ENCODE data around the gene PHF19. TPM values are rescaled to one million over a fixed set of nuclear protein-coding genes. Genes with fewer than 3 reads are reported as not detected.

The PHF19 gene
- total RNA-seq, 2 donors from 2014 or later: 236 to 258 TPM

DNA sequence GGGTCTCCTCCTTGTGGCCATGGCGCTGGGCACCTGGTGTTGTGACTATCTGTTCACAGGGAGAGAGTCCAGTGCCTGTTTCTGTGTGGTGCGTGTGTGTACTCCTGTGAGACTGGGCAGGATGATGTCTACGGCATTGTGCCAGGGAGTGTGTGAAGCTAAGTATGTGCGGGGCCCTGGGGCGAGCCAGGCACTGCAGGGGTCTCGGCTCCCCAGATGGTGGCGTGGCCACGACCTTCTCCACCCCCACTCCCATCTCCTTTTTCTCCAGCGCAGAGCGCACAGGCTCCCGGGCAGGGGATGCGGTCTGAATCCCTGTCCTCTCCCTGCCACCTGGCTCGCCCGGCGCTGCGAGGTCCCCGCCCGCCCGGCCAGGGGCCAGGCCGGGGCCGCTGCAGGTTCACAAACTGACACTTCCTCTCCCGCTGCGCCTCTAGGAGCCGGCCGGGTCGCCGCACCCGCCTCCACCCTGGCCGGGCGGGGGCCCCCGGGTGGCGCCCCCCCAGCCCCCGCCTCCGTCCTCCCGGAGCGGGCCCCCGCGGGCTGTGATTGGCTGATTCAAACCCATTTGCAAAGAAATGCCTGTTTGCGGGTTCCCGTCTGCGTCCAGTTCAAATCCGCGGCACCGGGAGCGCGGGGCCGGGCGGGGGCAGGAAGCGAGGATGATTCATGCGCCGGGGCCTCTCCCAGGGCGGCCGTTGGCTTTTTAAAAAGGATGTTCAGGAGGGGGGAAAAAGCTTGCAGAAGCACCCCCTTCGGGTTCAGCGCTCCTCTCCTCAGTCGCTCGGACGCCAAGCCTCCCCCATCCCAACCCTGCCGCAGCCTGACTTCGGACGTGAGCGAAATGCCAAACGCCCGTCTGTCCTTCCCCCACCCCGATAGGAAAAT is 790 bp downstream of the PHF19 start:
- Mint-ChIP-seq H3K36me3 (ENCODE audit: low read depth) (peaks cover 72% of the 10 kb centered on the region), H3K4me1 (peaks cover 54% of the 10 kb centered on the region)

DNA sequence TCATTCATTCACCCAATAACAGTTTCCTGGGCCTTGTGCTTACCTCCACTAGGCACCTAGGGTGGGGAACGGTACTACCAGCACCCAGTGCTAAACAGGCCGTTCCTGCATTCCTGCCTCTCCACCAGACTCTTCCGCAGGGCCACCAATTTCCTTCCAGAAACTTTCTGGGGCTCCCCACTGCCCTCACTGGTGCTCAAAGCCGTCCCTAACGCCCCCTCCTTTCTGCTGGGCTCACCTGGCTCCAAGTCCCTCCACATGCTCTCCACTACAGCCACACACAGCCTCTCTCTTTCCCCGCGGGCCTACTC is 1.4 kb downstream of the PHF19 start:
- Mint-ChIP-seq H3K27me3 (no peaks in the 10 kb centered on the region), H3K27ac (peak overlapping the region; percentile 82), H3K36me3 (ENCODE audit: low read depth) (peaks cover 78% of the 10 kb centered on the region), H3K9me3 (no peaks in the 10 kb centered on the region), H3K4me1 (peaks cover 54% of the 10 kb centered on the region), H3K4me3 (peak overlapping the region; percentile 90)
- ATAC-seq (replicated peaks): no peak

More for the DNA sequence above, 790 bp downstream of the PHF19 start:
- no peaks in the 10 kb centered on the region for H3K27me3 Mint-ChIP-seq
- peak overlapping the region; percentile 90 for H3K4me3 Mint-ChIP-seq
- ATAC-seq (replicated peaks): peak; percentile 64
- no peaks in the 10 kb centered on the region for H3K9me3 Mint-ChIP-seq
- peak overlapping the region; percentile 82 for H3K27ac Mint-ChIP-seq

DNA sequence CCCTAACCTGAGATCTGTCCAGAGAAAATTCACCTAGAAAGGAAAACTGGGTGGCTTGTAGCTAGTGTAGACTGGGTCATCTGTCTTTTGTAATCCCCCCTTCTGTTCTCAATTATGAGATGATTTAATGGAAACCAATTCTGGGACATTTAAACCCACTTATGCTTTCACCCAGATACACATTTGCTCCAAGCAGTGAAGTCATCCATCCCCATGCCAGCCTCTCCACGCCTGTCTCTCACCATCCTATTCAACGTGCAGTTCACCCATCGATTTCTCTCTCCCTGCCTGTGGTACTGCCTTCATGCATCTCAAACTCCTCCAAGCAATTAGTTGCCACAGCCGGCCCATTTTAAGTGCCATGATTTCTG is 1.8 kb downstream of the PHF19 start:
- Mint-ChIP-seq H3K9me3 (no peaks in the 10 kb centered on the region), H3K27ac (peak overlapping the region; percentile 82), H3K4me3 (peak overlapping the region; percentile 90), H3K4me1 (peaks cover 54% of the 10 kb centered on the region), H3K36me3 (ENCODE audit: low read depth) (peaks cover 82% of the 10 kb centered on the region), H3K27me3 (no peaks in the 10 kb centered on the region)
- no peak for ATAC-seq (replicated peaks)

GRCh38 chr9:120874226-120875194 is 2.5 kb downstream of the PHF19 start:
- ATAC-seq (replicated peaks): no peak
- H3K36me3 Mint-ChIP-seq (ENCODE audit: low read depth): peaks cover 89% of the 10 kb centered on the region
- no peaks in the 10 kb centered on the region for H3K9me3 Mint-ChIP-seq
- H3K4me3 Mint-ChIP-seq: peak overlapping the region; percentile 90
- H3K27me3 Mint-ChIP-seq: no peaks in the 10 kb centered on the region
- peaks cover 48% of the 10 kb centered on the region for H3K4me1 Mint-ChIP-seq
- peak overlapping the region; percentile 82 for H3K27ac Mint-ChIP-seq

DNA sequence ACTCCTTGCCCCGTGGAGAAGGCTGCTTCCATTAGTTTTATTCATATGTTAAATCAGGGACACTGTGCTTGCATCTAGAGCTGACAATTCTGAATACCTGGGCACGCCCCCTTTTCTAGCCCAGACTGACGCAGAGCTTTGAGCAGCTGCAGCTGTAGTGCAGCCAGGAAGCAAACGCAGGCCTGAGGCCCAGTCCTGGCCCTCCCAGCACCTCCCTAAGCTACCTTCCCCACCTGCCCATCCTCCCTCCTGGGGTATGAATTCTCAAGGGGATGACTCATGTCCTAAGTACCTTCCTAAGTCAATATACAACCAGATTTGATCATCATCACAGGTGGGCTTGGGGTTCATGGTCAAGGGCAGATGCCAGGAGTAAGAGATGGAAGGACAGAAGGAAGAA is 3.5 kb downstream of the PHF19 start:
- H3K4me3 Mint-ChIP-seq: peak overlapping the region; percentile 90
- H3K27ac Mint-ChIP-seq: peak overlapping the region; percentile 80
- H3K9me3 Mint-ChIP-seq: no peaks in the 10 kb centered on the region
- no peaks in the 10 kb centered on the region for H3K27me3 Mint-ChIP-seq
- ATAC-seq (replicated peaks): no peak
- H3K4me1 Mint-ChIP-seq: peaks cover 38% of the 10 kb centered on the region
- peaks cover 93% of the 10 kb centered on the region for H3K36me3 Mint-ChIP-seq (ENCODE audit: low read depth)

DNA sequence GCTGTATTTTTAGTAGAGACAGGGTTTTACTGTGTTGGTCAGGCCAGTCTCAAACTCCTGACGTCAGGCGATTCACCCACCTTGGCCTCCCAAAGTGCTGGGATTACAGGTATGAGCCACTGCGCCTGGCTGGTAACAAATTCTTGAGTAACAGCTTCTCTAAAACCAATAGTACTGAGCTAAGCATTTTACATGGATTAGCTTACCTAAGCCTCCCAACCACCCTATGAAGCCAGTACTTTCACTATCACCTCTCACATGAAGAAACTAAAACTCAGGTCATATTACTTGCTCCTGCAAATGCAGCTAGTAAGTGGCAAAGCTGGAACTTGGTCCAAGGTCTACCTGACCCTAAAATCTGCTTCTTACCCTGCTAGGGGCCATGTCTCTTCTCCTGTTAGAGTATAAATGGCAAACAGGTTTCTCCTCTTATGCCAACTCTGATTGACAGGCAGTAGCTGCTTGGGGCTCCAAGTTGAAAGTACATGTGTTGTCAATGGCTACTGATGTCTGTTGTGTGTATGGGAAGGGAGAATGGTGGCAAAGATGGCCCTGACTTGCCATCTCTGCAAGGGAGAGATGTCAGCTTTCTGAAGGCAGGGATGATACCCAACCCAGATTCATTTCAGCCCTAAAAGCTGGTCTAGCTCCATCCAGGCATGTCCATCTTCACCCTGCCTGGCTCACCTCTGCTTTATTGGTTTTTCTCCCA is 4.0 kb downstream of the PHF19 start:
- H3K9me3 Mint-ChIP-seq: no peaks in the 10 kb centered on the region
- H3K4me1 Mint-ChIP-seq: peaks cover 33% of the 10 kb centered on the region
- H3K36me3 Mint-ChIP-seq (ENCODE audit: low read depth): peaks cover 93% of the 10 kb centered on the region
- H3K27me3 Mint-ChIP-seq: no peaks in the 10 kb centered on the region
- H3K4me3 Mint-ChIP-seq: peak overlapping the region; percentile 90
- peak; percentile 4 for ATAC-seq (replicated peaks)
- H3K27ac Mint-ChIP-seq: peak overlapping the region; percentile 80

DNA sequence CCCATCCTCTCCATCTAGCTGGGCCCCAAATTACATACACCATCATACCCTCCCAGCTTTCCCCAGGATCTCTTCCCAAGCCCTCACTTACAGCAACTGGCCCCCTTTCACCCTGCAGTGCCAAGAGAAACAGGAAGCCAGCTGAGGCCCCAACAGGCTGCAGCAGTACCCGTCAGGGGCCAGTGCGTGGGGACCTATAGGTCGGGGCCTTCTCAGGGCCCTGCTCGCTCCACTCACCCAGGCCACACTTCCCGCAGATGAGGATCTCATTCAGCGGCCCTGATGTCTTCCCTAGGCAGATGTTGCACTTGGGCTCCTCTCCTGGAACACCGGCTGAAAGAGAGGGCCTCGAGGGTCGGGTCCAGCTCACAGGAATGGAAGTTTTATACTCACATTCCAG is 6.8 kb downstream of the PHF19 start:
- no peak for ATAC-seq (replicated peaks)
- Mint-ChIP-seq H3K27ac (peak overlapping the region; percentile 87), H3K4me3 (peak overlapping the region; percentile 89), H3K4me1 (peaks cover 20% of the 10 kb centered on the region), H3K36me3 (ENCODE audit: low read depth) (peaks cover 91% of the 10 kb centered on the region), H3K27me3 (no peaks in the 10 kb centered on the region), H3K9me3 (no peaks in the 10 kb centered on the region)

- peak overlapping the region; percentile 87 for H3K27ac Mint-ChIP-seq
- ATAC-seq (replicated peaks): no peak
- H3K4me1 Mint-ChIP-seq: peaks cover 17% of the 10 kb centered on the region
- peaks cover 88% of the 10 kb centered on the region for H3K36me3 Mint-ChIP-seq (ENCODE audit: low read depth)
- H3K4me3 Mint-ChIP-seq: peak overlapping the region; percentile 89
- H3K27me3 Mint-ChIP-seq: no peaks in the 10 kb centered on the region
- H3K9me3 Mint-ChIP-seq: no peaks in the 10 kb centered on the region
These were observed 7.3 kb downstream of the PHF19 start for GRCh38 chr9:120869726-120870125.

- H3K27ac Mint-ChIP-seq: peak overlapping the region; percentile 87
- H3K9me3 Mint-ChIP-seq: no peaks in the 10 kb centered on the region
- H3K4me3 Mint-ChIP-seq: peak overlapping the region; percentile 89
- ATAC-seq (replicated peaks): no peak
- no peaks in the 10 kb centered on the region for H3K27me3 Mint-ChIP-seq
- peaks cover 87% of the 10 kb centered on the region for H3K36me3 Mint-ChIP-seq (ENCODE audit: low read depth)
- peaks cover 17% of the 10 kb centered on the region for H3K4me1 Mint-ChIP-seq
These were observed 7.7 kb downstream of the PHF19 start for GRCh38 chr9:120869360-120869687.

DNA sequence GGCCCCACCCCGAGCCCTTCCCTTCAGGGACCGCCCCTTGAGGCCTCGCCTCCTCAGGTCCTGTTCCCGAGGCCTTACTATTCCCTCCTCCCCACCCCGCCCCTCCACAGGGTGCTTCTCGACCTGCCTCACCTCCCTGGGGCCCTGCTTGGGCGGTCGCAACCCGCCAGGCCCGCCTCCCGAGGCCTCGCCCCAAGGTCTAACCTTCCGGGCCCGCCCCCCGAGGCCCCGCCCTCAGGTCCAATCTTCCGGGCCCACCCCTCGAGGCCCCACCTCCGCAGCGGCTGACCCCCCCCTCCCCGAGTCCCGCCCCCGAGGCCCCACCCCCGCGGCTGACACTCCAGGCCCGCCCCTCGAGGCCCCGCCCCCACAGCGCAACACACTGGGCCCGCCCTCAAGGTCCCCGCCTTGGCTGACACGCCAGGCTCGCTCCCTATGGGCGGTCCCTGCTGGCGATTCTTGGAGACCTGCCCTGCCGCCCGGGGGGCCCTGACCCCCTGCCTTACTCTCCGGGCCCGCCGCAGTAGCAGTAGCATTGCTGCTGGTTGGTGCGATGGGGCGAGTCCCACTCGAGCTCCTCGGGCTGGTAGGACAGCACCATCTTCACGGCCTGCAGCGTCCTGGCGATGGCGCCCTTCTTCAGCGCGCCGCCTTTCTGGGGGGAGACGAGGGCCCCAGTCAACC is 8.2 kb downstream of the PHF19 start:
- H3K36me3 Mint-ChIP-seq (ENCODE audit: low read depth): peaks cover 87% of the 10 kb centered on the region
- no peaks in the 10 kb centered on the region for H3K9me3 Mint-ChIP-seq
- ATAC-seq (replicated peaks): peak; percentile 89
- H3K4me3 Mint-ChIP-seq: peak overlapping the region; percentile 89
- peak overlapping the region; percentile 87 for H3K27ac Mint-ChIP-seq
- no peaks in the 10 kb centered on the region for H3K27me3 Mint-ChIP-seq
- peaks cover 16% of the 10 kb centered on the region for H3K4me1 Mint-ChIP-seq

DNA sequence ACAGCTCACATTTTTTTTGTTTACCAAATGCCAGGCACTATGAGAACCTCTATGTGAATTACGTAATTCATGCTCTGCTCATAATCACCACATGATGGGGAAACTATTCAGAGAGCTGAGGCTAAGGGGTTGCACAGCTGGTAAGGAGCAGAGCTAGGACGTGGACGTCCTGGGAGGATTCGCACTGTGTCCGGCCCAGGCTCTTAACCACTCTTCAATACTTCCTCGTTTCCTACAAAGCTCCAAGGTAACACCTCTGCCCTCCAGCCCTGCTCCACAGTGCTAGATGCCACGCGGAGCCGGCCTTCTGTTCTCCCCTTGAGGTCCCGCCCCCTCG is 8.7 kb downstream of the PHF19 start:
- peak overlapping the region; percentile 89 for H3K4me3 Mint-ChIP-seq
- peaks cover 11% of the 10 kb centered on the region for H3K4me1 Mint-ChIP-seq
- ATAC-seq (replicated peaks): peak; percentile 1
- H3K27ac Mint-ChIP-seq: peak overlapping the region; percentile 58
- H3K27me3 Mint-ChIP-seq: no peaks in the 10 kb centered on the region
- no peaks in the 10 kb centered on the region for H3K9me3 Mint-ChIP-seq
- H3K36me3 Mint-ChIP-seq (ENCODE audit: low read depth): peaks cover 87% of the 10 kb centered on the region

GRCh38 chr9:120867676-120868338 is 9.2 kb downstream of the PHF19 start:
- no peak for ATAC-seq (replicated peaks)

DNA sequence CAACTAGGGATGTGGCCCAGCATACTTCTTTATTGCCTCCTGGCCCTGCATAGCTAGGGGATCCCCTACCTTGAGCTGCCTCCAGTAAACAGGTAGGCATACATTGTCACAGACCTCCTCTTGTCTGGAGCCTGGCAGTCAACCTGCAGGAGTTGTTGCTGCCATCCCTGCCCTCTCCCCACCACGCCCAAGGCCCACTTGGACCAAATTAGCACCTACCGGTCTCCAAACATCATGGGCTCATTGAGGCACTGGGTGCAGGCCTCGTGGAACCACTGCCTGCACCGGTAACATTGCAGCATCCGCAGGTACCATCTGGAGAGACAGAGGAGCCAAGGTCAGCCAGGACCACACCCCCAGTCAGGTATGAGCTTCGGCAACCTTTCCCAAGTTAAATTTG is 10.3 kb downstream of the PHF19 start:
- no peaks in the 10 kb centered on the region for H3K27me3 Mint-ChIP-seq
- H3K4me3 Mint-ChIP-seq: no peak overlapping the region
- ATAC-seq (replicated peaks): no peak
- no peaks in the 10 kb centered on the region for H3K4me1 Mint-ChIP-seq
- peak overlapping the region; percentile 9 for H3K27ac Mint-ChIP-seq
- H3K36me3 Mint-ChIP-seq (ENCODE audit: low read depth): peaks cover 87% of the 10 kb centered on the region
- no peaks in the 10 kb centered on the region for H3K9me3 Mint-ChIP-seq

More at GRCh38 chr9:120867676-120868338, 9.2 kb downstream of the PHF19 start:
- H3K36me3 Mint-ChIP-seq (ENCODE audit: low read depth): peaks cover 87% of the 10 kb centered on the region
- no peaks in the 10 kb centered on the region for H3K27me3 Mint-ChIP-seq
- peak overlapping the region; percentile 89 for H3K4me3 Mint-ChIP-seq
- H3K9me3 Mint-ChIP-seq: no peaks in the 10 kb centered on the region
- H3K27ac Mint-ChIP-seq: peak overlapping the region; percentile 58
- H3K4me1 Mint-ChIP-seq: peaks cover 6% of the 10 kb centered on the region
